ENCODE data around the gene CDHR3.
"Not testable (repeated sequence)": the region's sequence is repeated elsewhere in the genome, so short reads cannot be mapped to it uniquely, and the experiment has no call there.

The CDHR3 gene

DNA sequence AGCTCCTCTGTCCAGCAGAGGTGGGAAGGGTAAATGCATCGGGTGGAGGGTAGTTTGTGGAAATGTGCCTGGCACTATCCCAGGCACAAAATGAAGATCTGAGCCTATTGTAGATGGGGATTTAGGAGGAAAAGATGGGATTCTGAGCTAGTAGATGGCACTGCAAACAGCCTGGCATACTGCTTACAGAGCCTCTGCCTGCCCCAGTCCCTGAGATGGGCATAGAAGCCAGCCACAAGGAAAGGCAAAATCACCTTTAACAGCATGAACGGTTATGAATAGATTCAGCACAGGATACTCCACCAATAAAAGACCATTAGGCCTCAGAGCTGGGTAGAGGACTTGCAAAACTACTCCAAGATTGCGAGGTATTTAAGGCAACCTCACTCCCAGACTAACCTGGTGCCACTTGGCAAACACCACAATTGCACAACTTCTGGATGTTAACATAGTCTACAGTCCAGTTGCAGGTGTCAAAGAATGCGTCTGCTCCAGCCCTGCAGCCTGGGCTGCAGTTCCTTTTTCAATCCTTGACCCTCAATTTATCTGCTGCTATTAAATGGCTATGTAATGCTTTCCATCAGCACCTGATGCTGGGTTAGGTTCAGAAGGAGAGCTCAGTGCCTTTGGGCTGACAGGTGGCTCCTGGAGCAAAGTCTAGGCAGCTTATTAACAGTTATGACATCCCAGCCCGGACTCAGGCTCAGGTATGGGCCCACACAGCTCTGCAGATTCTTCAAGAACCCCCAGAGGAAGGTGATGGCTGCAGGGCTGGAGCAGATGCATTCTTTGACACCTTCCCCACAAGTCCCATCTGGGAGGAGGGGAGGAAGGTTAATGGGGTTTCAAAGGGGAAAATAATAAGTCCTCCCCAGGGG is 34.0 kb downstream of the CDHR3 start:
- Histone ChIP-seq H3K27me3 (ENCODE audit: low read depth) (no peaks in the 10 kb centered on the region), H3K4me1 (peaks cover 6% of the 10 kb centered on the region), H3K36me3 (replicated peaks) (no peaks in the 10 kb centered on the region), H3K4me3 (no peak overlapping the region), H3K9me3 (no peaks in the 10 kb centered on the region)
- no peak for DNase-seq (ENCODE audit: low spot score in 2 of 2)
- in situ Hi-C loops (cut with MboI; ENCODE audit: low sequenced_read_pairs): no loop called here

DNA sequence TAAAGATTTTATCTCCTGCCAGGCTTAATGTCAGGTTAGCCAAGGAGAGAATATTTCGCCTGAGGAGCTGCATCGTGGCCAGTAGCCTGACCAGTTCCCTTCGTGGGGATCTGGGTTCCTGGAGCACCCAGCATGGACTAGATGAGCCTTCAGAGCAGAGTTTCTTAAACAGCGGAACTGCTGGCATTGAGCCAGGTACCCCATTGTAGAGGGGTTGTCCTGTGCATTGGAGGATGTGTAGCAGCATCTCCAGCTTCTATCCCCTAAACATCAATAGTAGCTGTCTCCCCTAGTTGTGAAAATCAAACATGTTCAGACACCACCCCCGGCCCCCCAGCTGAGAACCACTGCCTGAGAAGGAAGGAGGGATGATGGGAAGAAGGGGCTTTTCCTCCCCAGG is 36.2 kb downstream of the CDHR3 start:
- Histone ChIP-seq H3K9me3 (no peaks in the 10 kb centered on the region), H3K4me3 (no peak overlapping the region), H3K36me3 (replicated peaks) (no peaks in the 10 kb centered on the region), H3K27me3 (ENCODE audit: low read depth) (no peaks in the 10 kb centered on the region), H3K4me1 (peaks cover 9% of the 10 kb centered on the region)
- in situ Hi-C loops (cut with MboI; ENCODE audit: low sequenced_read_pairs): no loop called here
- DNase-seq (ENCODE audit: low spot score in 2 of 2): no peak

- H3K36me3 ChIP-seq (replicated peaks): no peaks in the 10 kb centered on the region
- no peaks in the 10 kb centered on the region for H3K27me3 ChIP-seq (ENCODE audit: low read depth)
- H3K4me1 ChIP-seq: peaks cover 9% of the 10 kb centered on the region
- in situ Hi-C loops (cut with MboI; ENCODE audit: low sequenced_read_pairs): no loop called here
- H3K9me3 ChIP-seq: peaks cover 7% of the 10 kb centered on the region; the same call in 1 of the 2 replicates
- no peak for DNase-seq (ENCODE audit: low spot score in 2 of 2)
- H3K4me3 ChIP-seq: no peak overlapping the region
These were observed 38.1 kb downstream of the CDHR3 start for GRCh38 chr7:106001196-106001595.

- Histone ChIP-seq H3K36me3 (replicated peaks) (no peaks in the 10 kb centered on the region), H3K9me3 (peaks cover 7% of the 10 kb centered on the region; the same call in 1 of the 2 replicates), H3K27me3 (ENCODE audit: low read depth) (no peaks in the 10 kb centered on the region), H3K4me1 (peaks cover 9% of the 10 kb centered on the region), H3K4me3 (no peak overlapping the region)
- peak; percentile 62 to 72 for DNase-seq (ENCODE audit: low spot score in 2 of 2)
- in situ Hi-C loops (cut with MboI; ENCODE audit: low sequenced_read_pairs): no loop called here
These were observed 38.8 kb downstream of the CDHR3 start for GRCh38 chr7:106001886-106002285.

- Histone ChIP-seq H3K27me3 (ENCODE audit: low read depth) (no peaks in the 10 kb centered on the region), H3K9me3 (peaks cover 7% of the 10 kb centered on the region; the same call in 1 of the 2 replicates), H3K4me1 (peaks cover 9% of the 10 kb centered on the region), H3K36me3 (replicated peaks) (no peaks in the 10 kb centered on the region), H3K4me3 (no peak overlapping the region)
- no peak for DNase-seq (ENCODE audit: low spot score in 2 of 2)
- in situ Hi-C loops (cut with MboI; ENCODE audit: low sequenced_read_pairs): no loop called here
These were observed 40.5 kb downstream of the CDHR3 start for GRCh38 chr7:106003525-106004064.

- Histone ChIP-seq H3K36me3 (replicated peaks) (no peaks in the 10 kb centered on the region), H3K4me3 (no peak overlapping the region), H3K4me1 (peaks cover 12% of the 10 kb centered on the region), H3K27me3 (ENCODE audit: low read depth) (no peaks in the 10 kb centered on the region), H3K9me3 (peaks cover 7% of the 10 kb centered on the region; the same call in 1 of the 2 replicates)
- in situ Hi-C loops (cut with MboI; ENCODE audit: low sequenced_read_pairs): no loop called here
- no peak for DNase-seq (ENCODE audit: low spot score in 2 of 2)
These were observed 43.8 kb downstream of the CDHR3 start for GRCh38 chr7:106006906-106007305.

- H3K4me1 ChIP-seq; in situ Hi-C loops (cut with MboI; ENCODE audit: low sequenced_read_pairs); H3K9me3 ChIP-seq; H3K27me3 ChIP-seq (ENCODE audit: low read depth); H3K36me3 ChIP-seq (replicated peaks); DNase-seq (ENCODE audit: low spot score in 2 of 2); H3K4me3 ChIP-seq: not testable (repeated sequence)
These were observed 44.7 kb downstream of the CDHR3 start for GRCh38 chr7:106007796-106008195.

- Histone ChIP-seq H3K4me1 (peaks cover 7% of the 10 kb centered on the region), H3K27me3 (ENCODE audit: low read depth) (no peaks in the 10 kb centered on the region), H3K9me3 (peaks cover 7% of the 10 kb centered on the region; the same call in 1 of the 2 replicates), H3K4me3 (no peak overlapping the region), H3K36me3 (replicated peaks) (no peaks in the 10 kb centered on the region)
- in situ Hi-C loops (cut with MboI; ENCODE audit: low sequenced_read_pairs): no loop called here
- DNase-seq (ENCODE audit: low spot score in 2 of 2): peak; percentile 90 to 93
These were observed 46.6 kb downstream of the CDHR3 start for GRCh38 chr7:106009503-106010226.

DNA sequence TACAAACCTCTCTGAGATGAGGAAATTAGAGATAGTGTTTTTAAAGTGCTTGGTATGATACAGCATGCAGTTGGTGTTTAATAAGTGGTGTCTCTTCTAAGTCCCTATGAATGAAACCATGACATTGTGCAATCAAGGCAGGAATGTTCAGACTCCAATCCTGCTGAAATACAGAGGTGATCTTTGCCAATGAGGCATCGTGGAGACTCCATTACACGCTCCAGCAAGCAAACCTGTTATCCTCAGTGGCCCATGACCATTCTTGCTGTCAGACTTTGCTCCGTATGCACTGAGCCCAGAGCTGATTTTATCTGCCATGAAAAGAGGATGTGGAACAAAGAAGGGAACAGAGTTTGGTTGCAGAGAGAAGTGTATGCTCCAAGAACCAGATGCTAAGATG is 47.3 kb downstream of the CDHR3 start:
- no peak for DNase-seq (ENCODE audit: low spot score in 2 of 2)
- Histone ChIP-seq H3K27me3 (ENCODE audit: low read depth) (no peaks in the 10 kb centered on the region), H3K9me3 (peaks cover 5% of the 10 kb centered on the region; the same call in 1 of the 2 replicates), H3K36me3 (replicated peaks) (no peaks in the 10 kb centered on the region), H3K4me1 (peaks cover 7% of the 10 kb centered on the region), H3K4me3 (no peak overlapping the region)
- in situ Hi-C loops (cut with MboI; ENCODE audit: low sequenced_read_pairs): no loop called here

DNA sequence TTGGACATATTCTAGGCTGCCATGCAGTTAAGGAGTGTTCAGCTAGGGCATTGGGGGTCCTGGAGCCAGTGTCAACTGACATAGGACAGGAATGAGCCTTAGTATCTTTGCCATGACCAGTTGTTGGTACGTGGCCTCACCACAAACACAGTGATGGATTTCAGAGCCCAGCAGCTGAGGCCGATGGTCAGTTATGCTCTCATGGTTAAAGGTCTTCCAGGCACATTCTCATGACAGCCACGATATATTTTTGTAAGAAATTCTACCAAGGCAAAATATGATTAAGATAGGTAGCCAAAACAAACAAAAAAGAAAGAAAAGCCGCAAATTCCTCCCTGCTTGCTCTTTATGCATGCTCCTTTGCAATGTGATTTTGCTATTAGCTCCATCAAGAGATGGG is 47.8 kb downstream of the CDHR3 start:
- in situ Hi-C loops (cut with MboI; ENCODE audit: low sequenced_read_pairs): no loop called here
- no peak for DNase-seq (ENCODE audit: low spot score in 2 of 2)
- Histone ChIP-seq H3K9me3 (peaks cover 3% of the 10 kb centered on the region; the same call in 1 of the 2 replicates), H3K4me3 (no peak overlapping the region), H3K27me3 (ENCODE audit: low read depth) (no peaks in the 10 kb centered on the region), H3K4me1 (peaks cover 7% of the 10 kb centered on the region), H3K36me3 (replicated peaks) (no peaks in the 10 kb centered on the region)

DNA sequence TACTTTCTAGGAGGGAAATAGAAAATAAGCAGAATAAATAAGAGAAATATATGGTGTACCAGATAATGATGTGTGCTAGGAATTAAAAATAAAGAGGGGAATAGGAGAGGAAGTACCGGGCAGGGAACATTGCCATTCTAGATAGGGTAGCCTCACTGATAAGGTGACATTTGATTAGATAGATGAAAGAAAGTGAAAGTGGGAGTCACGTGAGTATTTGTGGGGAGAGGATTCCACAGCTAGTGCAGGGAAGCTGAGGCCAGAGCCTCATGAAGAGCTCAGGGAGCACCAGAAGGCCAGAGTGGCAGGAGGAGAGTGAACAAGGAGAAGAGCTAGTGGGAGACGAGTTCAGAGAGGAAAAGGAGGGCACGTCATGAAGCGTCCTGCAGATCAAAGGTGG is 49.1 kb downstream of the CDHR3 start:
- Histone ChIP-seq H3K36me3 (replicated peaks) (no peaks in the 10 kb centered on the region), H3K27me3 (ENCODE audit: low read depth) (no peaks in the 10 kb centered on the region), H3K4me3 (no peak overlapping the region), H3K4me1 (peaks cover 7% of the 10 kb centered on the region), H3K9me3 (no peaks in the 10 kb centered on the region)
- DNase-seq (ENCODE audit: low spot score in 2 of 2): no peak
- in situ Hi-C loops (cut with MboI; ENCODE audit: low sequenced_read_pairs): no loop called here

- Histone ChIP-seq H3K9me3 (no peaks in the 10 kb centered on the region), H3K36me3 (replicated peaks) (no peaks in the 10 kb centered on the region), H3K27me3 (ENCODE audit: low read depth) (no peaks in the 10 kb centered on the region), H3K4me3 (no peak overlapping the region), H3K4me1 (peaks cover 7% of the 10 kb centered on the region)
- in situ Hi-C loops (cut with MboI; ENCODE audit: low sequenced_read_pairs): no loop called here
- no peak for DNase-seq (ENCODE audit: low spot score in 2 of 2)
These were observed 49.9 kb downstream of the CDHR3 start for GRCh38 chr7:106012935-106013439.

DNA sequence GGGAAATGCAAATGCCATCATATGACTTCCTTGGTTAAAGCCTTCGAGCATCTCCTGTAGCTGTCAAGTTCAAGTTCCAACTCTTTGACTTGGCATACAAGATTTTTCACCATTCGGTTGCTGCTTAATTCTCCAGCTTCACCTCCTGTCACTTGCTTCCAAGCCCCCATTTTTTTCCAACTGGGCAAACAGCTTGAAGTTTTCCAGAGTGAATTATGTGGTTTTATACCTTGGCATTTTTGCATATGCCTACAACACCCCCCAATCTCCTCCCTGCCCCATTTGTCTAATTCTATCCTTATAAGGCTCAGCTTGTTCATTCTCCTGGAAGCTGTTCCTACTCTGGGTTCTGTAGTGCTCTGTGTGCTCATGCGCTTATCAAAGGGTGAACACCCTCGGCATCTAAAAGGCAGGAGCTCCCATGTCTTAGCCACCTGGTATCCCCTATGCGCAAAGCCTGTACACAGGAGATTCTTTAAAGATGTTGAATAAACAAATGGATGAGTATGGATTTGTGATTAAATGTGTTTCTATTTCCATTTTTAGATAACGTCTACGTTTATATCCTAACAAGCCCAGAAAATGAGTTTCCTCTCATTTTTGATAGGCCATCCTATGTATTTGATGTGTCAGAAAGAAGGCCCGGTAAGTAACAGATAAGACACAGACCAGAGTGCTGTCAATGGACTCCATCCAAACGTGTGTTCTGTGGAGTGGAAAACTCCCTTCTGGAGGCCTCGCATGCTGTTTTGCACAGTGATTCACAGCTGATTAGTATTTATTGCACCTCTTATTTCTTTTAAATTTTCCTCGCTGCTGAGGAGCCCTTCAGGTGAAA is 52.5 kb downstream of the CDHR3 start:
- Histone ChIP-seq H3K36me3 (replicated peaks) (no peaks in the 10 kb centered on the region), H3K9me3 (no peaks in the 10 kb centered on the region), H3K27me3 (ENCODE audit: low read depth) (no peaks in the 10 kb centered on the region), H3K4me3 (no peak overlapping the region), H3K4me1 (no peaks in the 10 kb centered on the region)
- no peak for DNase-seq (ENCODE audit: low spot score in 2 of 2)
- in situ Hi-C loops (cut with MboI; ENCODE audit: low sequenced_read_pairs): no loop called here
